Mononuclear cell (primary cell): ENCODE results near the gene MRGPRG. TPM values are rescaled to one million over a fixed set of nuclear protein-coding genes. Genes with fewer than 3 reads are reported as not detected.

Experiments
- H3K27me3 ChIP-seq: 2 replicates; pipeline ENCODE4 v1.6.0; 2011; ENCODE audit warnings: low read length, control low read depth; ENCODE audit not compliant: insufficient read depth
- H3K4me1 ChIP-seq: 2 replicates; pipeline ENCODE4 v1.5.1; 2011; ENCODE audit warnings: mild to moderate bottlenecking, low read length, control low read depth; ENCODE audit not compliant: insufficient read depth
- H3K4me3 ChIP-seq: 2 replicates; pipeline ENCODE4 v1.5.1; 2011; ENCODE audit warnings: mild to moderate bottlenecking, low read length, moderate library complexity
- H3K9me3 ChIP-seq: 2 replicates; pipeline ENCODE4 v1.5.1; 2011; ENCODE audit warnings: low read depth, mild to moderate bottlenecking, control low read depth, low read length
- total RNA-seq: library from RNA; depleted of rRNA; stranded (reverse); fragments of >200 nt; gene quantifications from one replicate; pipeline ENCODE4 v1.2.3, GENCODE V29; 2012

Gene MRGPRG
- total RNA-seq, 1 donor, result not detected

DNA sequence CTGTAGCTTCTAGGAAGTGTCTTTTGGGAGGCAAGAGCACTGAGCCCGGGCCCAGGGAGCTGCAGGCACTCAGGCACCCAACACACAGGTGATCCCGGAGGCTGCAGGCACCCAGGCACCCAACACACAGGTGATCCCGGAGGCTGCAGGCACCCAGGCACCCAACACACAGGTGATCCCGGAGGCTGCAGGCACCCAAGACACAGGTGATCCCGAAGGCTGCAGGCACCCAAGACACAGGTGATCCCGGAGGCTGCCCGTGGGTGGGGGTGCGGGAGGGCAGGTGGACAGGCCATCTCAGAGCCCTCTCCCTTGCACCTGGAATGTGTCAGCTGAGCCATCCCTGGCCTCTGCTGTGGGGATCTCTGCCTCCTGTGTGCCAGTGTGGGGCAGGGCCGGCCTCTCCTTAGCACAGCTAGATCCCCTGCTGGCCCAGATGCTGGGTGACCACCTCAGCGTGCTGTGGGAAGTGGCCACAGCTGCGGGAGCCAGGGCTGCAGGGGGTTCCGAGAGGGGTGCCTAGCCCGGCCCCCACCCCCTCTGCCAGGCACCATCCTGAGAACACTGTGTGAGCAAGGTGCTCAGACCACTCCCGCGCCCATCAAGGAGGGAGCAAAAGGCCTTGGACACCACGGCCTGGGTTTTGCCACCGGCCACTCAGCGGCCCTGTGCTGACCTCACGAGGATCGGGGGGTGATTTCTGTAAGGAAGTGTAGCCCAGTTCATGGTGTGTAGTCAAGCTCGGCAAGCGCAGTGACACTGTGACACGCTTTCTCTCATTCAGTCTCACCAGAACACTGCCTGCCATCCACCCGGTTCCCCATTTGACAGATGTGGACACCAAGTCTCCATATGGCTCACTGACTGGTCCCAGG lies 14.2 kb downstream of the MRGPRG start:
- Histone ChIP-seq H3K27me3 (peaks cover 8% of the 10 kb centered on the region), H3K4me3 (no peak overlapping the region), H3K9me3 (no peaks in the 10 kb centered on the region), H3K4me1 (no peaks in the 10 kb centered on the region)

DNA sequence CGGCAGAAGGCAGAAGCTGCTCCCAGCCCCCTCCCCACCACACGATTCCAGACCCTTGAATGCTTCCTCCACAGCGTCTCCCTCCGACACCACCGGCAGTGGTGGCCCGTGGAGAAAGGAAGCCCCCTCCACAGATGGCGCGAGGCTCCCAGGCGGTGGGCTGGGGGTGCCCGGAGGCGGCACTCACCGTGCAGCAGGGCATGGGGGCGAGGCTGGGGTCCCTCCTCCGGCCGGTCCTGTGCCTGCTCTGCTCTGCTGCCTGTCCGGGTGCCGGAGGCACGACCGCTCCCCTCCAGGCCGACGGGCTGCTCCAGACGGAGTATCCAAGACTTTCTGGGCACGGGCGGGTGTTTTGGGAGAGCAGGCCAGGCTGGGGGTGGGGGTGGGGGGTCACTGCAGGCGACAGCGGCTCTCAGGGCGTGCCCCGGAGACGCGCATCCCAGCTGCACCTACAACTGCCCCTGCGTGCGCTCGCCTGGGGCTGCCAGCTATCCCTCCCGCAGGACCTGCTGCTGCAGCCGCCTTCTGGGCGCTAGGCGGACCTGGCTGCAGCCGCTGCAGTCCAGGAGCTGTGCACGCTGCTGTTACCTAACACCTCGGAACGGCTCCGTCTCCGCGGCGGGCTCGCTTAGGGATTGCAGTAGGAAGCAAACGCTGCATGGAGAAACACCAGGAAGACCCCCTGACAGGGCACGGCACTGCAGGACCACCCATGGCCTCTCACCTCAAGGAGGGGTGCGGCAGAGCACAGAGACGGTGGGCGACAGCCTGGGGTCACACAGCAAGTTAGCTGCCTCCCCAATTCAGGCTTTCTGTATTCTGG lies 15.2 kb downstream of the MRGPRG start:
- H3K9me3 ChIP-seq, result no peaks in the 10 kb centered on the region
- peaks cover 8% of the 10 kb centered on the region for H3K27me3 ChIP-seq
- H3K4me3 ChIP-seq, result no peak overlapping the region
- no peaks in the 10 kb centered on the region for H3K4me1 ChIP-seq

DNA sequence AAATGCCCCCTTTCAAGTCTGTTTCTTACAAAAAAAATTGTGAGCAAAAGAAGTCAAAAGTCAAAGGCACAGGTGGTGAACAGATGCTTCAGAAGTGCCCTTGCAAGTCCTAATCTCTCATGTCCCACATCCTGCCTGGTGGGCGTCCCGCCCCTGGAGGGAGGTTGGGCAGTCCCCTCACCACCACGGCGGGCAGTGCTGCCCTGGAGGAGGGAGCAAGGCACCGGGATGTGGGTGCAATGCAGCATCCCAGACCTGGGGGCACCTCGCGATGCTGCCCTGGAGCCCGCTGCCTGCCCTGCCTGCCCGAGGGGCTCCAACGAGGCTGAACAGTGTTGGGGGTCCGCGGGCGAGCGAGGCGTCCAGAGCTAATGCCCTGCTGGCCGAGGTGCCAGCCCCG lies 15.9 kb downstream of the MRGPRG start:
- no peaks in the 10 kb centered on the region for H3K9me3 ChIP-seq
- no peaks in the 10 kb centered on the region for H3K4me1 ChIP-seq
- no peak overlapping the region for H3K4me3 ChIP-seq
- H3K27me3 ChIP-seq, result peaks cover 8% of the 10 kb centered on the region

DNA sequence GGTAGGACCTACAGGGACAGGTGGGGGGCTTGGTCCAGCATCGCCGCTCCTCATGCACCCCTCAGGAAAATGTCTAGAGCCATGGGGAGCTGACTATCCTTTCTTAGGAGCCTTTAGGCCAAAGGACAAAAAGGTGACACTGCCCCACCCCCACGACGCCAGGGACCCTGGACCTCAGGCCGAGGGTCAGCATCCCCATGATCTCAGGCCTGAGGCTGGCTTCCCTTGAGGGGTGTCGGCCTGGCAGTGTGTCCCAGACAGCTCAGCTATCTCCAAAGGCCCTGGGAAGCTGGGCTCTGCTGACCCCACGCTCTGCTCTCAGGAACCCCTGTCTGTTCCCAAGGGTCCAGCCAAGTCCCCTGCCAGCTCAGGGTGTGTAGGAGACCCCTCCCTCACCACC lies 16.3 kb downstream of the MRGPRG start:
- Histone ChIP-seq H3K4me3 (no peak overlapping the region), H3K4me1 (no peaks in the 10 kb centered on the region), H3K9me3 (no peaks in the 10 kb centered on the region), H3K27me3 (peaks cover 8% of the 10 kb centered on the region)

DNA sequence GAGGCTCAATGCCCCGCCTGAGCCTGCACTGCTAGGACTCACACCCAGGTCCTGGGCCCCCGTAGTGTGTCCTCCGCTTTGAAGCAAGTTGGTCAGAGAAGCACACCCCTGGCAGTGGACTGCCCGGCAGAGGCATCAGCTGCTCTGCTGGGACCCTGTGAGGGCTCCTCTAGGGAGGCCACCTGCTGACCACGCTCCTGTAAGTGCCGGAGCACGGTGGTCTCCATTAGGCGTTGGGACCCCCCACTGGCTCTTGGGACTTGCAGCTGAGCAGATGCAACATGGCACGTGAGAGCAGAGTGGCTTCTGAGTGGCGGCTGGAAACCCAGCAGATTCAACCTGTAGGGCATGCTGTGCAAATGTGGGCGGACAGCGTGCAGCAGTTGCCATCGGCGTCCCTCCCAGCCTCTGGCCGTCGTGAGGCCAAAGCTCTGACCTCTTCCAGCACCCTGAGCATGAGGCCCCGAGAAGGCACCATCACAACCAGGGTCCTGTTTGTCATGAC lies 16.9 kb downstream of the MRGPRG start:
- peaks cover 8% of the 10 kb centered on the region for H3K27me3 ChIP-seq
- H3K4me3 ChIP-seq, result no peak overlapping the region
- no peaks in the 10 kb centered on the region for H3K4me1 ChIP-seq
- no peaks in the 10 kb centered on the region for H3K9me3 ChIP-seq

DNA sequence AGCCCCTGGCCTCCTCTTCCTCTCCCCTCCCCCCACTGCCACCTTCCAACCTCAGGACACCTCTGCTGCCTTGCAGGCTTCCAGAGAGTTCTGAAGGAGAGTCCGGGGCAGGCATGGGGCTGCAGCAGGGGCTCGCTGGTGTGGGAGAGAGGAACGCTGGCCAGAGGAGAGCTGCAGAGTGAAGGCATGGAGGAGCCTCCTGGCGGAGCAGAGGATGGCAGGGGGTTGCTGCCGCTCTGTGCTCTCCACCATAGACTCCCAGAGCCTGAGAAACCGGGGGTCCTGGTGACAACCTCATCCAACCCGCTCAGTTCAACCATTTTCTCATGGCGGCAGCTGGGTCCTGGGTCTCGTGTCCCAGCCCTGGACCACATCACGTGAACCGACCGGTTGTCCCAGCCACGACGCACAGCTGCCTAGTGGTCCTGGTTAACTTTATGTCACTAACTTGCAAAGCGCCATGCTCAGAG lies 17.5 kb downstream of the MRGPRG start:
- H3K4me3 ChIP-seq, result no peak overlapping the region
- no peaks in the 10 kb centered on the region for H3K4me1 ChIP-seq
- peaks cover 8% of the 10 kb centered on the region for H3K27me3 ChIP-seq
- H3K9me3 ChIP-seq, result no peaks in the 10 kb centered on the region

DNA sequence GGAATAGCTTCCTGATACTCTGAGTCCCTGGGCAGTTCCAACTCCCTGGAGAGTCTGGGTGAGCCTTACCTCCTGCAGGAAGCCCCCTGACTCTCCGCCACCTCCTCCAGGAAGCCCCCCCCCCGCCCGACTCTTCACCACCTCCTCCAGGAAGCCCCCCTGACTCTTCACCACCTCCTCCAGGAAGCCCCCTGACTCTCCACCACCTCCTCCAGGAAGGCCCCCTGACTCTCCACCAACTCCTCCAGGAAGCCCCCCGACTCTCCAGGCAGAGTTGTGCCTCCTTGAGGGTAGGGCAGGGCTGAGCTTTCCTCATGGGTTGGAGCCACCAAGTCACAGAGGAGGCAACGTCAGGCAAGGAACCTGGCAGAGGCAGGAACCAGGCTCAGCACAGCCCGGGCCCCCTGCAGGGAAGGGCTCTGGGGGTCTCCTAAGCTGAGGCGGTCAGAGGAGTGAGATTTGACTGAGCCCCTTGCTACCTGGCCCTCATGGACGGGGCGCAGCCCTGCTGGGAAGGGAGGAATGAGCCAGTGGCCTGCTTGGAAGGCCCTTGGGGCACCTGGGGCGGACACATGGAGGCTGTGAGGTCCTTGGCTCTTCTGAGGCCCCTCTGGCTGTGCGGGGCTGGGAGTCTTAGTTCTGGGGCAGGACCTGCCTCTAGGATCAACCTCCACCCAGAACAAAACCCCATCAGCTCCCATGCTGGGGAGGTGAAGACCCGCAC lies 18.1 kb downstream of the MRGPRG start:
- Histone ChIP-seq H3K27me3 (peaks cover 8% of the 10 kb centered on the region), H3K9me3 (no peaks in the 10 kb centered on the region), H3K4me1 (no peaks in the 10 kb centered on the region), H3K4me3 (no peak overlapping the region)

DNA sequence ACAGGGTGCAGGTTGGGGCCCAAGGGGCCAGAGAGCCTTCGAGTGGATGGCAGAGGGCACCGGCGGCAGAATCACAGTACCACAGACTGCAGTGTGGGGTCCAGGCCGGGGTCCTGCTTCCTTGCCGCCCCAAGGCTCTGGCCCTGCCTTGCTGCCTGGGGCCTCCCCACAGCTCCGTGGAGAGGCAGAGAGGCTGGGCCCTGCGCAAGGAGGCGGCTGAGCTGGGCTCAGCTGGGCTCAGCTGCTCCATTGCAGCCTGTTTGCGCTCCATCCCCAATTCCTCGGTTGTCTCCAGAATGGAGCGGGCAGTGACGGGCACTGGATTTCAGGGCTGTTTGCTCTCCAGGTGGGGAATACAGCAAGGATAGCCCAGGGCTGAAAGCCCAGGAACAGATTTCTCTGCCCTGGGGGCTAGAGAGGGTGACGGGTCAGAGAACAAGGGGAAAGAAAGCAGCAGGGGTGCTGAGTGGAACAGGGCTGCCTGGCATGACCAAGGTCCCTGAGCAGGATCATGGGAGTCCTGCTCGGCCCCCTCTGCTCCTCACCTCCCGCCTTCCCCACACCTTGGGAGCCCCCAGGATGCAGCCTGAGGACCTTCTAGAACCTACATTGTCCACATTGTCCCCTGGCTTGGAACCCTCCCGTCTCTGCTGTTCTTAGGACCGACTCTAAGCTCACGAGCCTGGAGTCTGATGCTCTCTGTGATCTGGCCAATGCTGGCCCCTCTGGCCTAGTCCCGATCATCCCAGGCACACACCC lies 18.9 kb downstream of the MRGPRG start:
- Histone ChIP-seq H3K27me3 (peaks cover 8% of the 10 kb centered on the region), H3K4me3 (no peak overlapping the region), H3K9me3 (no peaks in the 10 kb centered on the region)

DNA sequence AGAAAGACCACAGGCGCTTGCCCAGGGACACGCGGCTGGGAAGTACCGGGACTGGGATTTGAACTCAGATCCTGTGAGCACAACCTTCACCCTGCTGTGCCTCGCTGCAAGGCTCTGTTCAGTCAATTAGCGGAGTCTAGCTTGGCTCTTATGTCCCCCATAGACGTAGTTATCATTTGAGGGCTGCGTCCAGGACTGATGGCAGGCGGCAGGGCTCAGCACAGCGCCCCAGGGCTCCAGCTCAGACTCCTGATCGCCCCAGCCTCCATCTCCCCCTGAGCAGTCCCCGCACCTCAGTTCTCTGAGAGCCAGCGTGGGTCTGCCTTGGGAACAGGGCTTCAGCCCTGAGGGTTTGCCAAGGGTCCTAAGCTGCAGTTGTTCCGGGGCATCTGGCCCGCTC lies 19.8 kb downstream of the MRGPRG start:
- Histone ChIP-seq H3K4me3 (no peak overlapping the region), H3K9me3 (no peaks in the 10 kb centered on the region), H3K4me1 (no peaks in the 10 kb centered on the region), H3K27me3 (peaks cover 7% of the 10 kb centered on the region)

More for the DNA sequence above, 18.9 kb downstream of the MRGPRG start:
- no peaks in the 10 kb centered on the region for H3K4me1 ChIP-seq

DNA sequence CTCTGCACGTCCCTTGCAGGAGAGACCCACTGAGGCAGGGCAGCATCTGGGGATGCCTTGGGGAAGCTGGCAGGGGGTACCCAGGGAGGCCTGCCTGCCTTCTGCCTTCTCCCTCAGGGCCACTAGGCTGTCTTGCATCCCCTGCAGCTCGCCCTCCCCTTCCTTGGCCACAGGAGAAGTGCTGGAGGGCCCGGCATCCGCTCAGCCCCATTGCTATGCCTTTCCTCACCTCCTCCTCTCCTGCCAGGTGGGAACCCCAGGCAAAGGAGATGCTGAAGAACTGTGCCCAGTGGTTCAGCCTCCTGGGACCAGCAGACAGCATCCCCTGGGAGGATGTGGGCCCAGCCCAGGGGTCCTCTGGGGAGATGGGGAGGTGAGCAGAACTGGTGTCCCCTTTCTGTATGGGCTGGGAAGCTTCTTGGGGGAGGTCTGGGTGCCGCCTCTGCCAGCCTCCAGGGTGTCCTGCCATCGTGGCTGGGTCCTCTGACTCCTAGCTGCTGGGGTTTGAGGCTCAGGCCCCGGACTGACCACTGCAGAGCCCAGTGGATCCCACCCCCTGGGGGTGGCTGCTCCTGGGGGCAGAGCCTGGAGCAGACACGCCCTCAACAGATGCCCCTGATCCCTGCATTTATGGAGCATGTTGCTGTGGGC lies 20.6 kb downstream of the MRGPRG start:
- H3K9me3 ChIP-seq, result no peaks in the 10 kb centered on the region
- peaks cover 3% of the 10 kb centered on the region for H3K27me3 ChIP-seq
- H3K4me3 ChIP-seq, result no peak overlapping the region
- no peaks in the 10 kb centered on the region for H3K4me1 ChIP-seq

DNA sequence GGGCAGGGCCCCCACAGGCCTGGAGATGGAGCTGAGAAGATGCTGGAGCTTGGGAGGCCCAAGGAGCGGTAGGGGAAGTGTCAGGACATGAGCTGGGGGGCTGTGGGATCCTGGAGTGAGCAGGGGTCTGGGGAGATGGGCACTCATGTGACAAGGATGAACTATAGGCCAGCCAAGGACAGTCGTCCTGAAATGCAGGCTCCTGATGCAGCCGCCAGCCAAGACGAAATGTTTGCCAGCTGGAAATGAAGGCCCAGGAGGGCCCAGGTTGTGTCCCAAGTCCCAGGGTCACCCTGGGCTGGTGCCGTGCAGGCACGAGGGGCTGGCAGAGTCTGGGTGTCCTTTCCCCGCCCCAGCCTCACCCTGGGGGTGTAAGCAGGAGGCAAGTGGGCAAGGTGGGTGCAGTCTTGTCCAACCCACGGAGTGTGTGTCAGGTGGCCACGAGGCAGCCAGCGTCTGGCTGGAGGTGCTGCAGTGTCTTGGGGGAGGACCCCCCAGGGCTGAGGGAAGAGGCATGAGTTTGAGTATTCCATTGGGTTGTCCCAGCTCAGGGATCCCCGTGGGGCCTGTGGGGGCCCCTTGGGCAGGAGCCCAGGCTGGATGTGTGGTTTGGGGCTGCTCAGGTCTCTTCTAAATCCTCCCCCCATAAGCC lies 21.4 kb downstream of the MRGPRG start:
- Histone ChIP-seq H3K9me3 (no peaks in the 10 kb centered on the region), H3K4me1 (no peaks in the 10 kb centered on the region), H3K27me3 (no peaks in the 10 kb centered on the region), H3K4me3 (no peak overlapping the region)

DNA sequence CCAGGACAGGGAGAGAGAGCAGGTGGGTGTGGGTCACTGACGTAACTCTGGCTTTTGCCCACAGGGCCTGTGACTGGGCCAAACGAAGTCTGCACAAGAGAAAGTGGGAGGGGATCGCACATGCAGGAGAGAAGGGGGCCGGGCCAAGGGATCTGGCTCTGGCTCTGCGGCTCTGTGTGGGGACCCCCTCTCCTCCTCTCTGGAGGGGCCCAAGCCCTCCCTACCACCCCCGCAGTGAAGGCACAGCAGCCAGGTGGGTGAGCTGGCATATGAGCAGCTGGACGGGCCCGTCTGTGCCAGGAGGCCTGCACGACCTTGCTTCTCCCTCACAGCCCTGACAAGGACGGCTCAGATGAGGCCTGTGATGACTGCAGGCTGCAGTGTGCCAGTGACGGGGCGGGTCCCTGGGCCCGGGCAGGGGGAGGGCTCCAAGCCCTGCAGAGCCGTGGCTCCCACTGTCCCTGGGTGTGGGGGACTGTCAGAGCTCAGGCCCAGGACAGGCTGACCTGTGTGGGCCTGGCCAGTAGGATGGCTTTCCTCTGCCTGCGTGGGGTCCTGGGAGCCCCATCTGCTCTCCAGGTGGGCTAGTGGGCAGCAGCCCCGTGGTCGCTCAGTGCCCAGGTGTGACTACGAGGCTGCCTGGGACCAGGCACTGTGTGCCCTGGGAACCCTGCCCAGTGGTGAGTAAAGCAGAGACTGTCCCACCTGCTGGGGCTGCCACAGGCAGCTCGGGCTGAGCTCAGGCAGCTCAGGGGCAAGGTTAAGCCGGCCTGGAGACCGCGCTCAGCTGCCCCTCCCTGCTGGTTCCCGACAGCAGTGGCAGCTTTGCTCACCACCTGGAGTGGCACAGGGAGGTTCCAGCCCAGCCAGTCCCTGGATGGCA lies 22.2 kb downstream of the MRGPRG start:
- no peaks in the 10 kb centered on the region for H3K9me3 ChIP-seq

More for the DNA sequence above, 22.2 kb downstream of the MRGPRG start:
- no peaks in the 10 kb centered on the region for H3K27me3 ChIP-seq
- H3K4me1 ChIP-seq, result no peaks in the 10 kb centered on the region
- H3K4me3 ChIP-seq, result no peak overlapping the region
